ENCODE measurements around the gene RANBP3L.
"Not testable (repeated sequence)": the region's sequence is repeated elsewhere in the genome, so short reads cannot be mapped to it uniquely, and the experiment has no call there.

The RANBP3L gene

GRCh38 chr5:36301858-36302603 is at the start of gene RANBP3L:
Gene RANBP3L, minus strand, starts transcription at chr5:36301902. Its CDS starts 486 bp downstream, at chr5:36301416.
- DNase-seq: no peak

- DNase-seq: no peak
These were observed 45.4 kb upstream of the RANBP3L start for GRCh38 chr5:36346896-36347690.

GRCh38 chr5:36344899-36345298 is 43.2 kb upstream of the RANBP3L start:
- DNase-seq: no peak

- not testable (repeated sequence) for DNase-seq
These were observed 40.0 kb upstream of the RANBP3L start for GRCh38 chr5:36341720-36342119.

- no peak for DNase-seq
These were observed 35.9 kb upstream of the RANBP3L start for GRCh38 chr5:36337597-36337996.

- DNase-seq: no peak
These were observed 32.6 kb upstream of the RANBP3L start for GRCh38 chr5:36334315-36334714.

GRCh38 chr5:36332720-36333119 is 31.0 kb upstream of the RANBP3L start:
- DNase-seq: not testable (repeated sequence)

GRCh38 chr5:36325196-36325595 is 23.5 kb upstream of the RANBP3L start:
- DNase-seq: no peak

GRCh38 chr5:36323926-36324781 is 22.5 kb upstream of the RANBP3L start:
- no peak for DNase-seq

- DNase-seq: no peak
These were observed 11.4 kb upstream of the RANBP3L start for GRCh38 chr5:36312953-36313672.

GRCh38 chr5:36311956-36312355 is 10.3 kb upstream of the RANBP3L start:
- no peak for DNase-seq

GRCh38 chr5:36310138-36310537 is 8.4 kb upstream of the RANBP3L start:
- no peak for DNase-seq

- DNase-seq: no peak
These were observed 4.0 kb upstream of the RANBP3L start for GRCh38 chr5:36305571-36306326.

GRCh38 chr5:36304095-36304805 is 2.5 kb upstream of the RANBP3L start:
- DNase-seq: no peak

- DNase-seq: no peak
These were observed 668 bp downstream of the RANBP3L start for GRCh38 chr5:36300927-36301540.

GRCh38 chr5:36300191-36300926 is 1.3 kb downstream of the RANBP3L start:
- DNase-seq: no peak

- DNase-seq: no peak
These were observed 3.1 kb downstream of the RANBP3L start for GRCh38 chr5:36298552-36298951.

- DNase-seq: no peak
These were observed 4.0 kb downstream of the RANBP3L start for GRCh38 chr5:36297653-36298052.

GRCh38 chr5:36285837-36286615 is 15.7 kb downstream of the RANBP3L start:
- no peak for DNase-seq

Data from stimulated activated CD4-positive, alpha-beta T cell treated with anti-CD3 and anti-CD28 coated beads, Interleukin-1b, Interleukin-23, amount 100 ng/mL, for 48 hours (primary cell).